NCI-H2107 (cell line): ENCODE results near the gene CNPY4.

Experiments
- DNase-seq: peaks from one replicate; lab custom pipeline; 2025; lab: John Stamatoyannopoulos, UW

The CNPY4 gene, protein sequence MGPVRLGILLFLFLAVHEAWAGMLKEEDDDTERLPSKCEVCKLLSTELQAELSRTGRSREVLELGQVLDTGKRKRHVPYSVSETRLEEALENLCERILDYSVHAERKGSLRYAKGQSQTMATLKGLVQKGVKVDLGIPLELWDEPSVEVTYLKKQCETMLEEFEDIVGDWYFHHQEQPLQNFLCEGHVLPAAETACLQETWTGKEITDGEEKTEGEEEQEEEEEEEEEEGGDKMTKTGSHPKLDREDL

GRCh38 chr7:100119072-100119969, at the start of gene CNPY4, which contains the start of gene TAF6:
TSS of gene CNPY4 (plus strand) at chr7:100119634. CDS start at chr7:100119745, 111 bp downstream.
TSS of gene TAF6 (minus strand) at chr7:100119358. CDS start at chr7:100114209, 5,149 bp downstream.
- peak; percentile 98 for DNase-seq

- no peak for DNase-seq
Observed at GRCh38 chr7:100069991-100070390, 49.4 kb upstream of the CNPY4 start.

DNA sequence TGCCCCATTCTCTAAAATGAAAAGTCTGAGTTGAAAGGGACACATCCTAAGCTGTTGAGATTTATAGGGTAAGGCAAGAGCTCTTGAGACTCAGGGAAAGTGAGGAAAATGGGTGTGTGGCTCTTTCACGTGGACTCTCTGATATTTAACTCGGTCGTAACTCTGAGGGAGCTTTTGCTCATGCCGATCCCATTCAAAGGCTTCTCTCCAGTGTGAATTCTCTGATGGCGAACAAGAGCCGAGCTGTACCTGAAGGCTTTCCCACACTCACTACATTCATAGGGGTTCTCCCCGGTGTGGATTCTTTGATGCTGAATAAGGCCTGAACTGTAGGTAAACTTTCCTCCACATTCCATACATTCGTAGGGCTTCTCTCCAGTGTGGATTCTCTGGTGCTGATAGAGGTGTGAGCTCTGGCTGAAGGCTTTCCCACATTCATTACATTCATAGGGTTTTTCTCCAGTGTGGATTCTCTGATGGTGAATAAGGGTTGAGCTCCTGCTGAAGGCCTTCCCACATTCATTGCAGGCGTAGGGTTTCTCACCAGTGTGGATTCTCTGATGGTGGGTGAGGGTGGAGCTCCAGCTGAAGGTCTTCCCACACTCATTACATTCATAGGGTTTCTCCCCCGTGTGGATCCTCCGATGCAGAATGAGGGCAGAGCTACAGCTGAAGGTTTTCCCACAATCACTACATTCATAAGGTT, 48.3 kb upstream of the CNPY4 start:
- DNase-seq = no peak

- no peak for DNase-seq
Observed at GRCh38 chr7:100072462-100072861, 47.0 kb upstream of the CNPY4 start.

- no peak for DNase-seq
Observed at GRCh38 chr7:100074841-100075240, 44.6 kb upstream of the CNPY4 start.

DNA sequence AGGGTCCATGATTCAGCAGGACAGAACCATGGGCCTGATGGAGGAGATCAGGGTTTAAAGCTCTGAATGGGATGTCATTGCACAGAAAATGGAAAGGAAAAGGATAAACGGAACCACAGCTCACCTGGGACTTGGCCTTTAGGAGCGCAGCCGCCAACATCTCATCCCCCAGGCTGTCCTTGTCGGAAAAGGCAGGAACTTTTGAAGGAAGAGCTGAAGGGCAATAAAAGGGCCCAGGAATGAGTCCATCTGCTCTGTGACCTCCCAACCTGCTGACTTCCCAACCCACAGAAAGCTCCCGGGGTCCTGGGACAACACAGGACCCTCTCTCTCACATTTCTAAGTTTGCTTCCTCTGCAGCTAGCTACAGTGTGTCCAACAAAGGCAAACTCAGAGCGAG, 44.0 kb upstream of the CNPY4 start:
- DNase-seq = no peak

DNA sequence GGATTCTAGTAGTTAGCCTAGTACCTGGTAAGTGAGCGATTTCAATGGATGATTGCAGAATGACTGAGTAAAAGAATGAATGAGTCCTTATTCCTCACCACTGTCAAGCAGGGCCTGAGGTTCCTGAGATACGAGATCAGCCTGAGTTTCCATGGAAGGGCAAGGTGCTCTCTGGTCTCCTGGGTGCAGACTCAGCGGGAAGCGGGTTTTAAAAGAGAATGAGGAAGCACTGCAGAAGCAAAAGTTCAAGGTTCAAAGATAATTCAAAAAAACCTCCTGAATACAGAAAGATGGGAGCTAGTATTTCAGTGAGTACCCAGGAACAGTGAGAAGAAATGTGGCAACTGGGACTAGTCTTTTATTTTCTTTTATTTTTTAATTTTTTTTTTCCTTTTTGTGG, 42.2 kb upstream of the CNPY4 start:
- DNase-seq = no peak

GRCh38 chr7:100079024-100079560, 40.3 kb upstream of the CNPY4 start:
- DNase-seq = no peak

DNA sequence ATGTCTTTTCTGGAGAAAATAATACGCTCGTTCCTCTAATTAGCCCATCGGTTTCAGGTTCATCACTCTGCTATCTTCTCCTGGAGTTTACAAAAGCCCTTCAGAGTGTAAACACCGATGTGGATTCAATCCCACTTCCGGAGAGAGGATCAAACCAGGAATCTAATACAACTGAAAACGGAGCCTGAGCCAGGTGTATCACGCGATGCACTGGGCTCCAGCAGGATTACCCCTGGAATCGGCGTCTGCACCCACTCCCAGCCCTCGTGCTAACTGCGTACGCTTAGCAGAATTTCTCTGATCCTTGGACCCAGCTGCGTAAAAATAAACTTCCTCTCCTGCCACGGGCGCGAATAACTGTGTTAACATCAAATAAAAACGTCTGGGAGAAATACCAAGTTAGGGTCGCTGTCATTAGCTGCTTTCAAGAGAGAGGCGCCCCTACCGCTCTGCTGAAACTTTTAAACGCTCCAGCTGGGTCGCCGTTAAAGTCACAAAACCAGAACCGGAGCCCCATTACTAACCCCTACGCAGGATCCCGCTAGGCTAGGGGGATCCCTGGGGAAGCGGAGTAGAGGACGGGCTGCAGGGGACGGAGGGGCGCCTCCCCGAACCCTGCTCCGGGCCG, 38.4 kb upstream of the CNPY4 start:
- no peak for DNase-seq

GRCh38 chr7:100081535-100082102, 37.8 kb upstream of the CNPY4 start, which contains the start of gene ZNF3:
TSS of gene ZNF3 (minus strand) at chr7:100081723. CDS start at chr7:100077357, 4,366 bp downstream.
- peak; percentile 96 for DNase-seq

- DNase-seq = no peak
Observed at GRCh38 chr7:100082978-100083377, 36.5 kb upstream of the CNPY4 start.

DNA sequence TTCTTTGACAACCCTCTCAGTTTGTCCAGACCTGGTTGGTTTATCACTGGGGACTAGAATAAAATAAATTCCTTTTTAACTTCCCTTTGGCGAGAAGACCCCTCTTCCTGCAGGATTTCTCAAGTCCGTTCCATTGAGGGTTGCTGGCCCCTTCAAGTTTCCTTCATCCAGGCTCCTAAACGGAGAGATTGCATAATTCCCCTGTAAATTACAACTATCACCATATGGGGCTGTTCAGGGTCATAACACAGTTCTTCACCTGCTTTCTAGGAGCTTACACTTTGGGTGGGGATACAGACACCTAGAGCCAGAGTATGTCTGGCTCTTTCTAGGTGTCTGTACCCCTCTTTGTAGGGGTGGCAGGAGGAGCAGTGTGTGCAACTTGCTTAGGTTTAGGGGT, 33.9 kb upstream of the CNPY4 start:
- no peak for DNase-seq

- no peak for DNase-seq
Observed at GRCh38 chr7:100087055-100087750, 32.2 kb upstream of the CNPY4 start.

- DNase-seq = no peak
Observed at GRCh38 chr7:100088095-100088620, 31.3 kb upstream of the CNPY4 start.

DNA sequence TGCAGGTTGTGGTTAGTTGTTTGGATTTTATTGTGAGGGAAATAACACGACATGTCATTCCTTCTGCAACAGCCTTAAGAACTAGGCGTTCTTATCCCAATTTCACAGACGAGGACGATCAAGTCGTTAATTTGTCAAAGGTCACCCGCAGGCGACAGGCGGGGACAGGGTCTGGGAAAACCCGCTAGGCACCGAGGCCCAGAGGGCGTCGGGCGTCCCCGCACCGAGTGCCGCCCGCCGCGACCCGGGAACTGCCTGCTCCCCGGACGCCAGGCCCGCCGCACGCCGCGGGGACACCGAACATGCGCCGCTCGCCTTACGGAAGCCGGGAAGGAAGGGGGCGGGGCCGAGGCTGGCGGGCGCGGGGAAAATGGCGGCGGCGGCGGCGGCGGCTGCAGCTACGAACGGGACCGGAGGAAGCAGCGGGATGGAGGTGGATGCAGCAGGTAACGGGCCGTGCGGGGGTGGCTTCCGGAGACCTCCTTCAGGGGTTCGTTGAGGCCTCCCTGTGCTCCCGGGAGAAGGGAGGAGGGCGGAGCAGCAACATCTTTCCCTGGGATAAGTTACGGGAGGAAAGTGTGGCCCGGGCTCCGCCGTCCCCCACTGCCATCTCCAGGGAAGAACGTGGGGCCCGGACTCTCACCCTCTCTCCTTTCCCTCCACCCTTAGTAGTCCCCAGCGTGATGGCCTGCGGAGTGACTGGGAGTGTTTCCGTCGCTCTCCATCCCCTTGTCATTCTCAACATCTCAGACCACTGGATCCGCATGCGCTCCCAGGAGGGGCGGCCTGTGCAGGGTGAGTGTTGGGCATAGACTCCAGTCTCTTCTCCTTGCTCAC, 30.6 kb upstream of the CNPY4 start, which contains the start of gene COPS6:
Gene COPS6, plus strand, starts transcription at position 349 of the 837 bp plus-strand sequence. Its CDS starts 22 bp downstream, at position 371.
- DNase-seq = peak; percentile 80

DNA sequence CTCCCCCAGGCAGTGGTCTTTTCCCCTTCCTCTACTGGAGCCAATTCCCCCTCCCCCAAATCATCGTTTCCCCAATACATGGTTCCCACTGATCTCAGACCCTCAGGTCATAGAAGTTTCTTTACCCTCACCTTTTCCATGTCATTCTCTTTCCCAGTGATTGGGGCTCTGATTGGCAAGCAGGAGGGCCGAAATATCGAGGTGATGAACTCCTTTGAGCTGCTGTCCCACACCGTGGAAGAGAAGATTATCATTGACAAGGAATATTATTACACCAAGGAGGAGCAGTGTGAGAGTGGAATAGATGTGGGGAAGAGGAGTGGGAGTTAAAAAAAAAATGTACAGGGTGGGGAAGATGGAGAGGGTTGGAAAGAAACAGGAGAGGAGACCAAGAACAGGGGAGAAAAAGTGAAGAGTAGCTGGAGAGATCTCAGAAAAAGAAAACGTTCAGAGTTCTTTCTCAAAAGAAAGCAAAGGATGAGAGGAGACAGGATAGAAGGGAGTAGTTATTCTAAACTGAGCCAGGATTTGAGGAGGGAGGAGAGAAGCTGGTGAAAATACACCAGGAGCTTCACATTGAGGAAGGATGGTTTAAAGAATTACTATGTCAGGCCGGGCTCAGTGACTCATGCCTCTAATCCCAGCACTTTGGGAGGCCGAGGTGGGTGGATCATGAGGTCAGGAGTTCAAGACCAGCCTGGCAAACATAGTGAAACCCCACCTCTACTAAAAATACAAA, 29.8 kb upstream of the CNPY4 start:
- no peak for DNase-seq

GRCh38 chr7:100090527-100091410, 28.7 kb upstream of the CNPY4 start:
- no peak for DNase-seq
